ENCODE data around the gene R3HDML.

Gene R3HDML

DNA sequence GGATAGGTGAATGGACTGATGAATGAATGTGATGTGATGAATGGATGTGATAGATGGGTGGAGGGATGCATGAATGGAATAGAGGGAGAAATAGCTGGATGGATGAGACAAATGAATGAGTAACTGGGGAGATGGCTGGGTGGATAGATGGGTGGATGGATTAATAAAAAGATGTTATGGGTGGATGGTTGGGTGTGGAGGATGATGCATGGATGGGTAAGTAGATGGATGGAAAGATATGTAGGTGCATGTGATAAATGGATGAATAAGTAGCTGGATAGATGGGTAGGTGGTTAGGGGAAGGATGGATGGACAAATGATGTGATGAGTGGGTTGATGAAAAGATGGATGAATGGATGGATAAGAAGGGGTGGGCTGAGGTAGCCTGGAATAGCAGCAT is 23.4 kb downstream of the R3HDML start:
- POLR2A ChIA-PET, result no interaction called here
- CTCF ChIA-PET, result interaction anchor here (1.4 kb wide), 1 partner anchor 9 kb away, joined by 3 read pairs; no protein-coding TSS in a partner anchor
- no peak for DNase-seq (ENCODE audit: extremely low spot score)
- no peak for TF ChIP-seq CTCF (IDR thresholded peaks at IDR 0.05; ENCODE audit: control extremely low read depth, extremely low read depth, low read depth, missing control alignments)

GRCh38 chr20:44361021-44361420 is 24.2 kb downstream of the R3HDML start:
- ChIA-PET CTCF (interaction anchor here (1.4 kb wide), 1 partner anchor 9 kb away, joined by 3 read pairs; no protein-coding TSS in a partner anchor), POLR2A (no interaction called here)
- TF ChIP-seq CTCF (IDR thresholded peaks at IDR 0.05; ENCODE audit: control extremely low read depth, extremely low read depth, low read depth, missing control alignments), result no peak
- no peak for DNase-seq (ENCODE audit: extremely low spot score)

- ChIA-PET POLR2A (no interaction called here), CTCF (no interaction called here)
- no peak for TF ChIP-seq CTCF (IDR thresholded peaks at IDR 0.05; ENCODE audit: control extremely low read depth, extremely low read depth, low read depth, missing control alignments)
- no peak for DNase-seq (ENCODE audit: extremely low spot score)
Measured at GRCh38 chr20:44362466-44362940, 25.7 kb downstream of the R3HDML start.

- no peak for TF ChIP-seq CTCF (IDR thresholded peaks at IDR 0.05; ENCODE audit: control extremely low read depth, extremely low read depth, low read depth, missing control alignments)
- POLR2A ChIA-PET, result no interaction called here
- DNase-seq (ENCODE audit: extremely low spot score), result no peak
- CTCF ChIA-PET, result no interaction called here
Measured at GRCh38 chr20:44364068-44364467, 27.2 kb downstream of the R3HDML start.

DNA sequence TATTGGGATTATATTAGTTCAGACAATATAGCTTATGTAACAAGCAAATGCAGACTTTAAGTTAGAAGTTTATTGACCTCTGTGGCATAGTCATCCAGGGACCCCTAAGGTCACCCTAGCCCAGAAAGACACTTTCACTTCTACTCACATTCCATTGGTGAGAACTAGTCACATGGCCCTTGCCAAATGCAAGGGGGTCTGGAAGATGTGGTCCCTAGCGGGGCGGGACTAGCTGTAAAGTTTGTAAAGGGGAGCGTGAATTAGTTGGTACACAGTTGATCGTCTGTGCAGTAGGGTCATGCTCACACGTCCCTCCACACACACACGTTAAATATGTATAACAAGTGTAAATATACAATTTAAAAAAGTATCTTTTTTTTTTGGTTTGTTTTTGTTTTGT is 27.9 kb downstream of the R3HDML start:
- no peak for TF ChIP-seq CTCF (IDR thresholded peaks at IDR 0.05; ENCODE audit: control extremely low read depth, extremely low read depth, low read depth, missing control alignments)

GRCh38 chr20:44367746-44368145 is 30.9 kb downstream of the R3HDML start:
- no peak for DNase-seq (ENCODE audit: extremely low spot score)
- ChIA-PET POLR2A (no interaction called here), CTCF (interaction anchor here (0.7 to 2.5 kb wide), 3 partner anchors 17 to 178 kb away, joined by 3 to 11 read pairs (median 3); no protein-coding TSS in a partner anchor)
- no peak for TF ChIP-seq CTCF (IDR thresholded peaks at IDR 0.05; ENCODE audit: control extremely low read depth, extremely low read depth, low read depth, missing control alignments)

More for the DNA sequence above, 27.9 kb downstream of the R3HDML start:
- DNase-seq (ENCODE audit: extremely low spot score), result no peak
- POLR2A ChIA-PET, result no interaction called here
- CTCF ChIA-PET, result interaction anchor here (1.5 kb wide), 1 partner anchor 54 kb away, joined by 3 read pairs; the partner anchor contains the start of gene FITM2
